Measurements from ENCODE around the gene HMBS. TPM values are rescaled to one million over a fixed set of nuclear protein-coding genes. Genes with fewer than 3 reads are reported as not detected.

The HMBS gene
- total RNA-seq, 2 donors from 2014 or later = 7.6 to 16.1 TPM

DNA sequence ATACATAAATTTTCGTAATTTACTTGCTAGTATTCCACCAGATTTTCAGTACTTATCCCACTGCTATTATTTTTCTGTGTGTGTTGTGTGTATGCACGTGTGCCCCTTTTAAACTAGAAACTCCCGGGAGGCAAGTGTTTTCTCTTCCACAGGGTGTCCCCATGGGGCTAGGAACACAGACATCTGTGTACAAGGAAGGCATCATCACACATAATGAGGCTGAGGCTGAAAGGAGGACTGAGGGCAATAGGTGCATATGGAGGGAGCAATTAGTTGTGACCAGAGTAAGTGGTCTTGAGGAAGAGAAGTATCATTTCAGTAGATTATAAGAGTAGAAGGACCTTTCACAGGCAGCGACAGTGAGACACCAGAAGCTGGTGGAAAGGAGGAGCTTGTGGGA, 19.1 kb downstream of the HMBS start:
- Histone ChIP-seq H3K27me3 (no peaks in the 10 kb centered on the region), H3K27ac (no peak overlapping the region), H3K4me1 (peaks cover 39% of the 10 kb centered on the region), H3K4me3 (no peak overlapping the region), H3K9me3 (no peaks in the 10 kb centered on the region), H3K36me3 (replicated peaks in 1 of 2; ENCODE audit: insufficient read depth in 1 of 2, low read depth in 2 of 2) (no peaks in the 10 kb centered on the region)
- intact Hi-C loops (cut with DNase I) = no loop called here
- ATAC-seq (no peak), DNase-seq (no peak)
- WGBS, 2 donors = 52 to 58% methylated on average over 4 of the region's 4 CpGs
- TF ChIP-seq, protein P1, sequence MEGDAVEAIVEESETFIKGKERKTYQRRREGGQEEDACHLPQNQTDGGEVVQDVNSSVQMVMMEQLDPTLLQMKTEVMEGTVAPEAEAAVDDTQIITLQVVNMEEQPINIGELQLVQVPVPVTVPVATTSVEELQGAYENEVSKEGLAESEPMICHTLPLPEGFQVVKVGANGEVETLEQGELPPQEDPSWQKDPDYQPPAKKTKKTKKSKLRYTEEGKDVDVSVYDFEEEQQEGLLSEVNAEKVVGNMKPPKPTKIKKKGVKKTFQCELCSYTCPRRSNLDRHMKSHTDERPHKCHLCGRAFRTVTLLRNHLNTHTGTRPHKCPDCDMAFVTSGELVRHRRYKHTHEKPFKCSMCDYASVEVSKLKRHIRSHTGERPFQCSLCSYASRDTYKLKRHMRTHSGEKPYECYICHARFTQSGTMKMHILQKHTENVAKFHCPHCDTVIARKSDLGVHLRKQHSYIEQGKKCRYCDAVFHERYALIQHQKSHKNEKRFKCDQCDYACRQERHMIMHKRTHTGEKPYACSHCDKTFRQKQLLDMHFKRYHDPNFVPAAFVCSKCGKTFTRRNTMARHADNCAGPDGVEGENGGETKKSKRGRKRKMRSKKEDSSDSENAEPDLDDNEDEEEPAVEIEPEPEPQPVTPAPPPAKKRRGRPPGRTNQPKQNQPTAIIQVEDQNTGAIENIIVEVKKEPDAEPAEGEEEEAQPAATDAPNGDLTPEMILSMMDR (IDR thresholded peaks at IDR 0.05) = no peak
- no peak for TF ChIP-seq POLR2A (IDR thresholded peaks at IDR 0.05)

DNA sequence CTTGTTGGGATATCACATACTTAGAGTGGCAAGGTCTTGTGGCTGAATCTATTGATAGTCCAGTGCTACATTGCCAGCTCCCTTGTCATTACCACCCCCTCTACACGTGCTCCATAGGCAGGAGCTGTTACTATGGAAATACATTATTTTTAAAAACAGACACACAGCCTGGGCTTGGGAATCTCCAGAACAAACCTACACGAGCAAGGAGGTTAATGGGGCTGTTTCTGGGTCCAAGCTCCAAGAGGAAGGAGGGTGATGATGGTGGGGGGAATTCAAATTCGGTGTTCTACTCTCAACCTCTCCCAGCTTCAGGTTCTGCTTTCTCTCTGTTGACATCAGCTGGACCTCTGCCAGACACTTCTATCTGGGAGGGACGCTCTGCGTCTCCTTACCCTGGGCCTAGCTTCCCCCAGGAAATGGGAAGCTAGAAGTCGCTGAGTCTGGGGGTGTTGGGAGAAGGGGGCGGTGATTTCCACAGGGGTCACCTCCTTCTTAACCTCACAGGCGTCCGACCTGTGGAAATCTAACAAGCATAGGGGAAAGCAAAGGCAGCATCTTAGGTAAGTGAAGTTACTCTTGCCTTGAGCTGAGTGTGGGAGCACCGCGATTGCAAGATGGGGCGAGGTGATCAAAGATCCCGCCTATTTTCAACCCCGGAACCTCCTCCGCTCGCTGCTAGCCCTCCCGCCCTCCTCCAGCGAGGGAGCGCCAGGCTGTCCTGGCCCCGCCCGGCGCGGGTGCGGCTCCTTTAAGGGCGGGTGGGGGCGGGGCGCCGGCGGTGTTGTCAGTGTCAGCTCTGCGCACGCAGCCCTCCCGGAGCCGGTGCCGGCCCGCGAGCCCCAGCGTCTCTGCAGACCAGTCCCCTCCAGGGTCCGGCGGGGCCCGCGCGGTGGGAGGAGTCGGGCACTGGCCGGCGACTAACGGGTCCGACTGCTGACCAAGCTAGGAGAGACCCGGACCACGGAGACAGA, 22.2 kb downstream of the HMBS start, which contains the start of gene C2CD2L:
Gene C2CD2L, plus strand, starts transcription at position 781 of the 974 bp plus-strand sequence. CDS start 398 bp downstream, outside the sequence.
- Histone ChIP-seq H3K4me3 (peak within 1 kb of the TSS; percentile 84 to 97), H3K9me3 (no peaks in the 10 kb centered on the region), H3K27me3 (no peaks in the 10 kb centered on the region), H3K4me1 (peaks cover 35% of the 10 kb centered on the region), H3K36me3 (replicated peaks in 1 of 2; ENCODE audit: insufficient read depth in 1 of 2, low read depth in 2 of 2) (peaks cover 0 to 6% of the 10 kb centered on the region in 2 donors), H3K27ac (peak within 1 kb of the TSS; percentile 49 to 78 (median 74))
- TF ChIP-seq, protein P1 (IDR thresholded peaks at IDR 0.05) = peak in 1 of 7 experiments; percentile 7
- peak in 2 of 3 donors; percentile 41 to 54 for TF ChIP-seq POLR2A (IDR thresholded peaks at IDR 0.05)
- peak; percentile 89 for ATAC-seq
- WGBS, 2 donors = 0 to 1% methylated on average over 20 to 43 of the region's 49 CpGs
- intact Hi-C loops (cut with DNase I) = no loop called here
- DNase-seq = peak; percentile 88 to 94 (median 91)

DNA sequence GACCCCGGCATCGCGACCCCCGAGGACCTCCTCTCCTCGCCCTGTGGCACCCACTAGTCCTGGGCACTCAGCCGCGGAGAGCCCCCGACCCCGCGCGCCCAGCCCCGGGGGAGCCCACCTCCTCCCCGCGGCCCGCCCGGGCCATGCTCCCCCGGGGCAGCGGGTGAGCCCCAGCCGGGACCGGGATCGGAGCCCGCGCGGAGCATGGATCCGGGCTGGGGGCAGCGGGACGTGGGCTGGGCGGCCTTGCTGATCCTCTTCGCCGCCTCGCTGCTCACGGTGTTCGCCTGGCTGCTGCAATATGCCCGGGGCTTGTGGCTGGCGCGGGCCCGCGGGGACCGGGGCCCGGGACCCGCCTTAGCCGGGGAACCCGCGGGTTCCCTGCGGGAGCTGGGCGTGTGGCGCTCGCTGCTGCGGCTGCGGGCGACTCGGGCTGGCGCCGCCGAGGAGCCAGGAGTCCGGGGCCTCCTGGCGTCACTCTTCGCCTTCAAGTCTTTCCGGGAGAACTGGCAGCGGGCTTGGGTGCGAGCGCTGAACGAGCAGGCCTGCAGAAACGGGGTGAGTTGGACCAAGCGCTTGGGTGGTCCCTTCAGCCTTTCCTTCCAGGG, 23.0 kb downstream of the HMBS start:
- H3K9me3 ChIP-seq = no peaks in the 10 kb centered on the region
- DNase-seq = no peak
- peak overlapping the region; percentile 49 to 78 (median 74) for H3K27ac ChIP-seq
- peaks cover 0 to 8% of the 10 kb centered on the region in 2 donors for H3K36me3 ChIP-seq (replicated peaks in 1 of 2; ENCODE audit: insufficient read depth in 1 of 2, low read depth in 2 of 2)
- no peaks in the 10 kb centered on the region for H3K27me3 ChIP-seq
- ATAC-seq = peak; percentile 36
- H3K4me3 ChIP-seq = peak overlapping the region; percentile 84 to 97
- WGBS, 2 donors = 1% methylated on average over 60 of the region's 65 CpGs; no CpG with 5 or more reads in 1 of the 2 donors
- intact Hi-C loops (cut with DNase I) = no loop called here
- H3K4me1 ChIP-seq = peaks cover 35% of the 10 kb centered on the region
- TF ChIP-seq, protein P1 (IDR thresholded peaks at IDR 0.05) = no peak
- no peak for TF ChIP-seq POLR2A (IDR thresholded peaks at IDR 0.05)

DNA sequence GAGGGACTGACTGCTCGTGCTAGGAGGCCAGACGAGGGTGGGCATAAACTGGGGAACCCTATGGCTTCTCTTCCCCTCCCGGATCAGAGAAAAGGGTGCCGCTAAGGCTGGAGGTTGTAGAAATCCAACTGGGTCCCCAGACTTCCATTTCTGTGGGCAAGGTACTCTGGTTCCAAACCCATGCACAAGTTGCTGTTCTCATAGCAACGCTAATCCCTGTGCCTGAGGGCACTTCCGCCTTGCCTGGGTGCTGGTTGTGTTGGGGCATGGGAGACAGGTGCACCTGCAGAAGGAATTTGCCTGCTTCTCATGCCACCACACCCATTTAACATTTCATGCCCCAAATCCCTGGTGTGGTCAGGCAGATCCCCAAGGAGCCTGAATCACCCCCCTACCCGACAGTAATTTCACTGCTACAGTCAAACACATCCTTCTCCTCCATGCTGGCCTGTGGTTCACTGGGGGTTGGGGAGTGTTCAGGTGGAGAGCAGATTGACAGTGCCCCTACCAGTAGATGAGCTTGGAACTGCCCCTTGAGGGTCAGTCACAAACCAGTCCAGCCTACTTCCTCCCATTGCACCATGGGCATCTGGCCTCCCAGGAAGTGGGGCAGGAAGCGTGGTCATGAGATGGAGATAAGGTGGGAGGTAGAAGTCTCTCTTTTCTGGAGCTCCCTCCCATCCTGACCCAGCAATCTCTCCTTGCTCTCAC, 23.6 kb downstream of the HMBS start:
- TF ChIP-seq POLR2A (IDR thresholded peaks at IDR 0.05) = no peak
- TF ChIP-seq, protein P1 (IDR thresholded peaks at IDR 0.05) = no peak
- H3K27ac ChIP-seq = peak overlapping the region; percentile 49 to 78 (median 74)
- WGBS, 2 donors = 16 to 47% methylated on average over 4 to 8 of the region's 8 CpGs

More for the DNA sequence above, 23.6 kb downstream of the HMBS start:
- DNase-seq (peak; percentile 46 to 67 (median 52)), ATAC-seq (peak; percentile 55)
- peaks cover 0 to 8% of the 10 kb centered on the region in 2 donors for H3K36me3 ChIP-seq (replicated peaks in 1 of 2; ENCODE audit: insufficient read depth in 1 of 2, low read depth in 2 of 2)
- peak overlapping the region; percentile 84 to 97 for H3K4me3 ChIP-seq
- peaks cover 29% of the 10 kb centered on the region for H3K4me1 ChIP-seq
- no peaks in the 10 kb centered on the region for H3K9me3 ChIP-seq
- intact Hi-C loops (cut with DNase I) = no loop called here
- no peaks in the 10 kb centered on the region for H3K27me3 ChIP-seq

Data from body of pancreas (tissue), 4 donors.